MCF 10A (cell line): ENCODE results near the gene COL23A1. TPM values are rescaled to one million over a fixed set of nuclear protein-coding genes. Genes with fewer than 3 reads are reported as not detected.
"Not testable (repeated sequence)": the region's sequence is repeated elsewhere in the genome, so short reads cannot be mapped to it uniquely, and the experiment has no call there.

Source experiments
- BruUV-seq: library from RNA; stranded (reverse); fragments of 400-500 nt; replicated peaks from 2 replicates; lab custom pipeline; 2021; lab: Mats Ljungman, UMichigan
- CTCF ChIA-PET: fragments of 300-600 bp; sonication (Branson Sonifier 250); formaldehyde crosslinking; extraction: SDS; loops from one replicate; lab custom pipeline; 2021; ENCODE audit warnings: antibody characterized with exemption, inconsistent platforms; lab: Yijun Ruan, JAX
- POLR2A ChIA-PET: fragments of 300-600, 350-650 bp; sonication (Branson Sonifier 250); formaldehyde crosslinking; extraction: SDS; loops from one replicate; lab custom pipeline; 2020; ENCODE audit warnings: antibody characterized with exemption, inconsistent platforms; lab: Yijun Ruan, JAX
- DNase-seq: peaks from one replicate; pipeline ENCODE4 v3.0.0-alpha.2; 2018; ENCODE audit not compliant: unreplicated experiment
- H3K27ac Mint-ChIP-seq: one replicate; pipeline ENCODE4 v1.8.0; 2022; ENCODE audit warnings: mild to moderate bottlenecking, low read depth, mixed read lengths; ENCODE audit not compliant: unreplicated experiment
- H3K27me3 Mint-ChIP-seq: one replicate; pipeline ENCODE4 v1.8.0; 2022; ENCODE audit warnings: mixed read lengths; ENCODE audit not compliant: insufficient read depth, unreplicated experiment
- H3K36me3 Mint-ChIP-seq: one replicate; pipeline ENCODE4 v1.8.0; 2022; ENCODE audit warnings: mild to moderate bottlenecking, moderate library complexity, mixed read lengths; ENCODE audit not compliant: insufficient read depth, unreplicated experiment
- H3K4me1 Mint-ChIP-seq: one replicate; pipeline ENCODE4 v1.8.0; 2022; ENCODE audit warnings: mixed read lengths; ENCODE audit not compliant: insufficient read depth, unreplicated experiment
- H3K4me3 Mint-ChIP-seq: one replicate; pipeline ENCODE4 v1.8.0; 2022; ENCODE audit warnings: mild to moderate bottlenecking, moderate library complexity, mixed read lengths; ENCODE audit not compliant: unreplicated experiment
- H3K9me3 Mint-ChIP-seq: one replicate; pipeline ENCODE4 v1.8.0; 2022; ENCODE audit warnings: mixed read lengths; ENCODE audit not compliant: unreplicated experiment
- intact Hi-C: fragments of 100-400 bp; cut with micrococcal nuclease; formaldehyde crosslinking; loops from 2 replicates; pipeline ENCODE4 v1.14.1; 2022
- total RNA-seq: library from RNA; stranded (reverse); gene quantifications from 2 replicates; pipeline ENCODE4 v1.2.3, GENCODE V29; 2022
- TF ChIP-seq, protein P1 (sequence below): fragments of 200-600 bp; IDR thresholded peaks from one replicate; pipeline ENCODE4 v1.8.0; 2022; ENCODE audit warnings: antibody characterized with exemption, mild to moderate bottlenecking; ENCODE audit not compliant: unreplicated experiment

The COL23A1 gene
- total RNA-seq, 1 experiment from 2014 or later, result not detected

DNA sequence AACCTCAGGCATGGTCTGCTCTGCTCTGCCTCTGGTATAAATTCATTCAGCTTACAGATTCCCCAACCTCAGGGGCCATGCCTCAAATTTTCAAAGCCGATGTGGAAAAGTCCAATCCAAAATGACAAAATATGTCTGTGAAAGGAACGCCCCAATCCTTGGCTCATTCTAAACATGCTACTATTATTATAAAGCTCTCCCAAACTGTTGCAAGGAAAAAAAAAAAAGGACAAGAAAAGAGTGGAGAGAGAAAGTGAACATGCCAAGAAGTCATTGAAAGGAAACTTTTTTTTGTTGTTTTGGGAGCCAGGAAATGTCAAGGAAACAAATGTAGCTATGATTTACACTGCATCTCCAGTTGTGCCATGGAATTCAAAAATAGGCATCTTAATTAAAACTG lies 3.8 kb downstream of the COL23A1 start:
- DNase-seq, result no peak
- Mint-ChIP-seq H3K27ac (no peak overlapping the region), H3K9me3 (no peaks in the 10 kb centered on the region), H3K27me3 (no peaks in the 10 kb centered on the region), H3K36me3 (no peaks in the 10 kb centered on the region), H3K4me3 (no peak overlapping the region), H3K4me1 (peaks cover 12% of the 10 kb centered on the region)
- intact Hi-C loops, result no loop called here
- ChIA-PET POLR2A (interaction anchor here (0.6 to 0.8 kb wide), 2 partner anchors 8 to 126 kb away, joined by 3 read pairs; no protein-coding TSS in a partner anchor), CTCF (interaction anchor here (0.6 to 0.7 kb wide), 3 partner anchors 35 to 1026 kb away, joined by 3 read pairs; no protein-coding TSS in a partner anchor)
- BruUV-seq, result no TSS peak
- TF ChIP-seq, protein P1, sequence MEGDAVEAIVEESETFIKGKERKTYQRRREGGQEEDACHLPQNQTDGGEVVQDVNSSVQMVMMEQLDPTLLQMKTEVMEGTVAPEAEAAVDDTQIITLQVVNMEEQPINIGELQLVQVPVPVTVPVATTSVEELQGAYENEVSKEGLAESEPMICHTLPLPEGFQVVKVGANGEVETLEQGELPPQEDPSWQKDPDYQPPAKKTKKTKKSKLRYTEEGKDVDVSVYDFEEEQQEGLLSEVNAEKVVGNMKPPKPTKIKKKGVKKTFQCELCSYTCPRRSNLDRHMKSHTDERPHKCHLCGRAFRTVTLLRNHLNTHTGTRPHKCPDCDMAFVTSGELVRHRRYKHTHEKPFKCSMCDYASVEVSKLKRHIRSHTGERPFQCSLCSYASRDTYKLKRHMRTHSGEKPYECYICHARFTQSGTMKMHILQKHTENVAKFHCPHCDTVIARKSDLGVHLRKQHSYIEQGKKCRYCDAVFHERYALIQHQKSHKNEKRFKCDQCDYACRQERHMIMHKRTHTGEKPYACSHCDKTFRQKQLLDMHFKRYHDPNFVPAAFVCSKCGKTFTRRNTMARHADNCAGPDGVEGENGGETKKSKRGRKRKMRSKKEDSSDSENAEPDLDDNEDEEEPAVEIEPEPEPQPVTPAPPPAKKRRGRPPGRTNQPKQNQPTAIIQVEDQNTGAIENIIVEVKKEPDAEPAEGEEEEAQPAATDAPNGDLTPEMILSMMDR, result no peak

GRCh38 chr5:178585421-178585820 lies 4.8 kb downstream of the COL23A1 start:
- H3K36me3 Mint-ChIP-seq, H3K9me3 Mint-ChIP-seq, H3K27me3 Mint-ChIP-seq, intact Hi-C loops, H3K4me3 Mint-ChIP-seq, DNase-seq, H3K4me1 Mint-ChIP-seq, H3K27ac Mint-ChIP-seq, BruUV-seq: not testable (repeated sequence)
- ChIA-PET POLR2A (interaction anchor here (0.6 kb wide), 1 partner anchor 40 kb away, joined by 3 read pairs; no protein-coding TSS in a partner anchor), CTCF (interaction anchor here (3.1 kb wide), 1 partner anchor 33 kb away, joined by 14 read pairs; no protein-coding TSS in a partner anchor)

- H3K27me3 Mint-ChIP-seq, result no peaks in the 10 kb centered on the region
- no TSS peak for BruUV-seq
- POLR2A ChIA-PET, result interaction anchor here (0.9 to 1.0 kb wide), 2 partner anchors 11 to 43 kb away, joined by 3 to 4 read pairs; no protein-coding TSS in a partner anchor
Measured at GRCh38 chr5:178583279-178583678, 6.9 kb downstream of the COL23A1 start.

GRCh38 chr5:178582291-178582690 lies 7.9 kb downstream of the COL23A1 start:
- POLR2A ChIA-PET, result interaction anchor here (0.9 kb wide), 1 partner anchor 44 kb away, joined by 4 read pairs; no protein-coding TSS in a partner anchor
- BruUV-seq, result no TSS peak
- Mint-ChIP-seq H3K27me3 (no peaks in the 10 kb centered on the region), H3K9me3 (peaks cover 7% of the 10 kb centered on the region), H3K4me1 (peaks cover 5% of the 10 kb centered on the region), H3K27ac (no peak overlapping the region), H3K36me3 (no peaks in the 10 kb centered on the region), H3K4me3 (no peak overlapping the region)
- intact Hi-C loops, result no loop called here
- CTCF ChIA-PET, result interaction anchor here (0.7 to 3.1 kb wide), 2 partner anchors 30 to 33 kb away, joined by 4 to 14 read pairs; no protein-coding TSS in a partner anchor
- TF ChIP-seq, protein P1, result no peak
- DNase-seq, result no peak

More at GRCh38 chr5:178583279-178583678, 6.9 kb downstream of the COL23A1 start:
- intact Hi-C loops, result no loop called here
- no peak overlapping the region for H3K27ac Mint-ChIP-seq
- H3K4me1 Mint-ChIP-seq, result peaks cover 5% of the 10 kb centered on the region
- H3K9me3 Mint-ChIP-seq, result peaks cover 3% of the 10 kb centered on the region
- CTCF ChIA-PET, result interaction anchor here (3.1 kb wide), 1 partner anchor 31 kb away, joined by 14 read pairs; no protein-coding TSS in a partner anchor
- no peak overlapping the region for H3K4me3 Mint-ChIP-seq
- TF ChIP-seq, protein P1, result no peak
- H3K36me3 Mint-ChIP-seq, result no peaks in the 10 kb centered on the region
- DNase-seq, result no peak
